GM23338 (cell line): ENCODE results near the gene MINPP1.

Source experiments
- EZH2 ChIP-seq: fragments of 200-600 bp; sonication (generic); IDR thresholded peaks from one replicate; pipeline ENCODE4 v1.8.0; 2017; ENCODE audit warnings: antibody characterized with exemption, mild to moderate bottlenecking, low read depth; ENCODE audit not compliant: unreplicated experiment
- EZH2phosphoT487 ChIP-seq: fragments of 200-600 bp; sonication (generic); IDR thresholded peaks from one replicate; pipeline ENCODE4 v1.8.1; 2018; ENCODE audit warnings: antibody characterized with exemption; ENCODE audit not compliant: unreplicated experiment
- POLR2AphosphoS5 ChIP-seq: IDR thresholded peaks from 2 replicates; pipeline ENCODE4 v1.6.1; 2016; ENCODE audit warnings: antibody characterized with exemption, low read depth
- TF ChIP-seq, protein P1 (sequence below), 2 experiments: fragments of 200-600 bp in 1 of 2; sonication (generic) in 1 of 2; conservative IDR thresholded peaks; 2 replicates each; pipeline versions ENCODE4 v1.5.1 to v1.6.1; 2016 to 2017; ENCODE audit warnings: antibody characterized with exemption in 2 of 2, low read depth in 2 of 2, mild to moderate bottlenecking in 2 of 2, moderate library complexity in 1 of 2
- TF ChIP-seq, protein P2 (sequence below): IDR thresholded peaks from one replicate; pipeline ENCODE4 v1.6.1; 2018; ENCODE audit warnings: antibody characterized with exemption; ENCODE audit not compliant: unreplicated experiment

DNA sequence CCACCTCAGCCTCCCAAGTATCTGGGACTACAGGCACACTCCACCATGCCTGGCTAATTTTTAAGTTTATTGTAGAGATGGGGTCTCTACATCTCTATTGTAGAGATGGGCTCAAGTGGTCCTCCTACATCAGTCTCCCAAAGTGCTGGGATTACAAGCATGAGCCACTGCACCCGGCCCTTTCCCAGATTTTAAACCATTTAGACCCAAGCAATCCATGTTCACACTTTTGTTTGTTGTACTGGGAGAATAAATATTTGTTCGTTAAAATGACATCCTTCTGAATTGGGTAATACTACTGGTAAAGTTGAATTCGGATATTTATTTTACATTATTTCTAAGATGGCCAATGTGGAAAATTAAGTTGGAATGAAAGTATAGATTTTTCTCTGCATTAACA is 52.7 kb downstream of the MINPP1 start:
- TF ChIP-seq, protein P1, sequence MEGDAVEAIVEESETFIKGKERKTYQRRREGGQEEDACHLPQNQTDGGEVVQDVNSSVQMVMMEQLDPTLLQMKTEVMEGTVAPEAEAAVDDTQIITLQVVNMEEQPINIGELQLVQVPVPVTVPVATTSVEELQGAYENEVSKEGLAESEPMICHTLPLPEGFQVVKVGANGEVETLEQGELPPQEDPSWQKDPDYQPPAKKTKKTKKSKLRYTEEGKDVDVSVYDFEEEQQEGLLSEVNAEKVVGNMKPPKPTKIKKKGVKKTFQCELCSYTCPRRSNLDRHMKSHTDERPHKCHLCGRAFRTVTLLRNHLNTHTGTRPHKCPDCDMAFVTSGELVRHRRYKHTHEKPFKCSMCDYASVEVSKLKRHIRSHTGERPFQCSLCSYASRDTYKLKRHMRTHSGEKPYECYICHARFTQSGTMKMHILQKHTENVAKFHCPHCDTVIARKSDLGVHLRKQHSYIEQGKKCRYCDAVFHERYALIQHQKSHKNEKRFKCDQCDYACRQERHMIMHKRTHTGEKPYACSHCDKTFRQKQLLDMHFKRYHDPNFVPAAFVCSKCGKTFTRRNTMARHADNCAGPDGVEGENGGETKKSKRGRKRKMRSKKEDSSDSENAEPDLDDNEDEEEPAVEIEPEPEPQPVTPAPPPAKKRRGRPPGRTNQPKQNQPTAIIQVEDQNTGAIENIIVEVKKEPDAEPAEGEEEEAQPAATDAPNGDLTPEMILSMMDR (conservative IDR thresholded peaks at IDR 0.05; ENCODE audit: low read depth in 2 of 2): no peak
- TF ChIP-seq POLR2AphosphoS5 (no peak), EZH2phosphoT487 (no peak), EZH2 (no peak)
- TF ChIP-seq, protein P2, sequence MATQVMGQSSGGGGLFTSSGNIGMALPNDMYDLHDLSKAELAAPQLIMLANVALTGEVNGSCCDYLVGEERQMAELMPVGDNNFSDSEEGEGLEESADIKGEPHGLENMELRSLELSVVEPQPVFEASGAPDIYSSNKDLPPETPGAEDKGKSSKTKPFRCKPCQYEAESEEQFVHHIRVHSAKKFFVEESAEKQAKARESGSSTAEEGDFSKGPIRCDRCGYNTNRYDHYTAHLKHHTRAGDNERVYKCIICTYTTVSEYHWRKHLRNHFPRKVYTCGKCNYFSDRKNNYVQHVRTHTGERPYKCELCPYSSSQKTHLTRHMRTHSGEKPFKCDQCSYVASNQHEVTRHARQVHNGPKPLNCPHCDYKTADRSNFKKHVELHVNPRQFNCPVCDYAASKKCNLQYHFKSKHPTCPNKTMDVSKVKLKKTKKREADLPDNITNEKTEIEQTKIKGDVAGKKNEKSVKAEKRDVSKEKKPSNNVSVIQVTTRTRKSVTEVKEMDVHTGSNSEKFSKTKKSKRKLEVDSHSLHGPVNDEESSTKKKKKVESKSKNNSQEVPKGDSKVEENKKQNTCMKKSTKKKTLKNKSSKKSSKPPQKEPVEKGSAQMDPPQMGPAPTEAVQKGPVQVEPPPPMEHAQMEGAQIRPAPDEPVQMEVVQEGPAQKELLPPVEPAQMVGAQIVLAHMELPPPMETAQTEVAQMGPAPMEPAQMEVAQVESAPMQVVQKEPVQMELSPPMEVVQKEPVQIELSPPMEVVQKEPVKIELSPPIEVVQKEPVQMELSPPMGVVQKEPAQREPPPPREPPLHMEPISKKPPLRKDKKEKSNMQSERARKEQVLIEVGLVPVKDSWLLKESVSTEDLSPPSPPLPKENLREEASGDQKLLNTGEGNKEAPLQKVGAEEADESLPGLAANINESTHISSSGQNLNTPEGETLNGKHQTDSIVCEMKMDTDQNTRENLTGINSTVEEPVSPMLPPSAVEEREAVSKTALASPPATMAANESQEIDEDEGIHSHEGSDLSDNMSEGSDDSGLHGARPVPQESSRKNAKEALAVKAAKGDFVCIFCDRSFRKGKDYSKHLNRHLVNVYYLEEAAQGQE: no peak
